ENCODE measurements around the gene KTN1. TPM values are rescaled to one million over a fixed set of nuclear protein-coding genes. Genes with fewer than 3 reads are reported as not detected.
A peak's percentile ranks its signal among the peaks of the same experiment; 100 is the strongest.

Gene KTN1
- total RNA-seq, 2 donors from 2014 or later: 173 to 176 TPM

- DNase-seq (no peak), ATAC-seq (no peak)
- intact Hi-C loops (cut with DNase I): no loop called here
Observed at GRCh38 chr14:55699131-55700057, 119.4 kb downstream of the KTN1 start.

GRCh38 chr14:55701638-55702037, 121.6 kb downstream of the KTN1 start:
- DNase-seq (no peak), ATAC-seq (no peak)
- intact Hi-C loops (cut with DNase I): no loop called here

GRCh38 chr14:55702511-55702910, 122.5 kb downstream of the KTN1 start:
- ATAC-seq (no peak), DNase-seq (no peak)
- intact Hi-C loops (cut with DNase I): no loop called here

GRCh38 chr14:55704654-55705053, 124.6 kb downstream of the KTN1 start:
- ATAC-seq (no peak), DNase-seq (no peak)
- intact Hi-C loops (cut with DNase I): loop anchor here (5.0 kb wide), 2 partner anchors 638 to 718 kb away; no protein-coding TSS in a partner anchor

GRCh38 chr14:55705651-55706364, 125.8 kb downstream of the KTN1 start:
- ATAC-seq (no peak), DNase-seq (no peak)
- intact Hi-C loops (cut with DNase I): loop anchor here (2.0 to 5.0 kb wide), 3 partner anchors 636 to 769 kb away; no protein-coding TSS in a partner anchor

- intact Hi-C loops (cut with DNase I): loop anchor here (2.0 to 5.0 kb wide), 3 partner anchors 636 to 768 kb away; no protein-coding TSS in a partner anchor
- ATAC-seq: no peak
- no peak for DNase-seq
Observed at GRCh38 chr14:55706365-55706684, 126.3 kb downstream of the KTN1 start.

- intact Hi-C loops (cut with DNase I): loop anchor here (2.0 to 5.0 kb wide), 3 partner anchors 635 to 768 kb away; no protein-coding TSS in a partner anchor
- DNase-seq (no peak), ATAC-seq (no peak)
Observed at GRCh38 chr14:55706893-55707292, 126.9 kb downstream of the KTN1 start.

- intact Hi-C loops (cut with DNase I): loop anchor here (2.0 to 5.0 kb wide), 3 partner anchors 635 to 767 kb away; no protein-coding TSS in a partner anchor
- DNase-seq: no peak
- ATAC-seq: peak in 1 of 2 donors; percentile 34
Observed at GRCh38 chr14:55707365-55707804, 127.4 kb downstream of the KTN1 start.

- intact Hi-C loops (cut with DNase I): loop anchor here (10.0 kb wide), 2 partner anchors 404 to 714 kb away; partner anchors contain the start of gene PELI2 (in 1 of the 2)
- no peak for DNase-seq
- ATAC-seq: peak in 1 of 2 donors; percentile 44
Observed at GRCh38 chr14:55710506-55711041, 130.6 kb downstream of the KTN1 start.

- no peak for ATAC-seq
- DNase-seq: no peak
- intact Hi-C loops (cut with DNase I): loop anchor here (10.0 kb wide), 2 partner anchors 404 to 714 kb away; partner anchors contain the start of gene PELI2 (in 1 of the 2)
Observed at GRCh38 chr14:55711175-55711811, 131.3 kb downstream of the KTN1 start.

GRCh38 chr14:55712491-55712890, 132.5 kb downstream of the KTN1 start:
- intact Hi-C loops (cut with DNase I): loop anchor here (10.0 kb wide), 2 partner anchors 402 to 712 kb away; partner anchors contain the start of gene PELI2 (in 1 of the 2)
- ATAC-seq (peak; percentile 48 to 84), DNase-seq (no peak)

- intact Hi-C loops (cut with DNase I): loop anchor here (10.0 kb wide), 2 partner anchors 401 to 711 kb away; partner anchors contain the start of gene PELI2 (in 1 of the 2)
- no peak for ATAC-seq
- no peak for DNase-seq
Observed at GRCh38 chr14:55713486-55713885, 133.5 kb downstream of the KTN1 start.

GRCh38 chr14:55715889-55716288, 135.9 kb downstream of the KTN1 start:
- intact Hi-C loops (cut with DNase I): loop anchor here (10.0 kb wide), 2 partner anchors 399 to 709 kb away; partner anchors contain the start of gene PELI2 (in 1 of the 2)
- DNase-seq: no peak
- peak; percentile 42 to 61 for ATAC-seq

GRCh38 chr14:55717621-55718020, 137.6 kb downstream of the KTN1 start:
- intact Hi-C loops (cut with DNase I): loop anchor here (10.0 kb wide), 2 partner anchors 397 to 707 kb away; partner anchors contain the start of gene PELI2 (in 1 of the 2)
- DNase-seq (no peak), ATAC-seq (no peak)

- ATAC-seq: no peak
- intact Hi-C loops (cut with DNase I): loop anchor here (10.0 kb wide), 2 partner anchors 396 to 706 kb away; partner anchors contain the start of gene PELI2 (in 1 of the 2)
- no peak for DNase-seq
Observed at GRCh38 chr14:55718551-55718950, 138.5 kb downstream of the KTN1 start.

- no peak for DNase-seq
- no peak for ATAC-seq
- intact Hi-C loops (cut with DNase I): no loop called here
Observed at GRCh38 chr14:55720796-55721195, 140.8 kb downstream of the KTN1 start.

- intact Hi-C loops (cut with DNase I): no loop called here
- no peak for DNase-seq
- ATAC-seq: peak in 1 of 2 donors; percentile 72
Observed at GRCh38 chr14:55721353-55721752, 141.3 kb downstream of the KTN1 start.

- intact Hi-C loops (cut with DNase I): no loop called here
- ATAC-seq (no peak), DNase-seq (no peak)
Observed at GRCh38 chr14:55722054-55722453, 142.0 kb downstream of the KTN1 start.
